ENCODE results near the gene THBS2. TPM values are rescaled to one million over a fixed set of nuclear protein-coding genes. Genes with fewer than 3 reads are reported as not detected.

THBS2 gene
- total RNA-seq, 4 donors from 2014 or later: 5.4 to 28.3 (median 16.3) TPM

GRCh38 chr6:169171951-169172350 lies 81.7 kb downstream of the THBS2 start:
- Histone ChIP-seq H3K4me3 (no peak overlapping the region), H3K36me3 (no peaks in the 10 kb centered on the region), H3K27me3 (no peaks in the 10 kb centered on the region), H3K4me1 (no peaks in the 10 kb centered on the region), H3K9me3 (no peaks in the 10 kb centered on the region), H3K27ac (no peak overlapping the region)
- no peak for DNase-seq
- TF ChIP-seq CTCF (IDR thresholded peaks at IDR 0.05) (no peak), POLR2A (IDR thresholded peaks at IDR 0.05) (no peak)

- Histone ChIP-seq H3K27me3 (no peaks in the 10 kb centered on the region), H3K9me3 (no peaks in the 10 kb centered on the region), H3K36me3 (no peaks in the 10 kb centered on the region), H3K27ac (no peak overlapping the region), H3K4me1 (no peaks in the 10 kb centered on the region), H3K4me3 (no peak overlapping the region)
- TF ChIP-seq POLR2A (IDR thresholded peaks at IDR 0.05): no peak
- TF ChIP-seq CTCF (IDR thresholded peaks at IDR 0.05): no peak
- no peak for DNase-seq
These were observed 82.6 kb downstream of the THBS2 start for GRCh38 chr6:169171016-169171415.

- no peak for DNase-seq
- Histone ChIP-seq H3K9me3 (no peaks in the 10 kb centered on the region), H3K27me3 (no peaks in the 10 kb centered on the region), H3K4me3 (no peak overlapping the region), H3K36me3 (no peaks in the 10 kb centered on the region), H3K4me1 (no peaks in the 10 kb centered on the region), H3K27ac (no peak overlapping the region)
- TF ChIP-seq CTCF (IDR thresholded peaks at IDR 0.05): no peak
- no peak for TF ChIP-seq POLR2A (IDR thresholded peaks at IDR 0.05)
These were observed 83.1 kb downstream of the THBS2 start for GRCh38 chr6:169170583-169170955.

- Histone ChIP-seq H3K27me3 (no peaks in the 10 kb centered on the region), H3K36me3 (no peaks in the 10 kb centered on the region), H3K9me3 (no peaks in the 10 kb centered on the region), H3K4me1 (no peaks in the 10 kb centered on the region), H3K4me3 (no peak overlapping the region), H3K27ac (no peak overlapping the region)
- DNase-seq: no peak
- TF ChIP-seq CTCF (IDR thresholded peaks at IDR 0.05) (no peak), POLR2A (IDR thresholded peaks at IDR 0.05) (no peak)
These were observed 83.6 kb downstream of the THBS2 start for GRCh38 chr6:169169941-169170582.

- TF ChIP-seq CTCF (IDR thresholded peaks at IDR 0.05) (no peak), POLR2A (IDR thresholded peaks at IDR 0.05) (no peak)
- no peak overlapping the region for H3K4me3 ChIP-seq
- DNase-seq: no peak
- no peaks in the 10 kb centered on the region for H3K9me3 ChIP-seq
- H3K36me3 ChIP-seq: no peaks in the 10 kb centered on the region
- no peak overlapping the region for H3K27ac ChIP-seq
- no peaks in the 10 kb centered on the region for H3K4me1 ChIP-seq
- no peaks in the 10 kb centered on the region for H3K27me3 ChIP-seq
These were observed 84.3 kb downstream of the THBS2 start for GRCh38 chr6:169169375-169169774.

- H3K4me3 ChIP-seq: no peak overlapping the region
- TF ChIP-seq POLR2A (IDR thresholded peaks at IDR 0.05) (no peak), CTCF (IDR thresholded peaks at IDR 0.05) (no peak)
- H3K4me1 ChIP-seq: no peaks in the 10 kb centered on the region
- no peaks in the 10 kb centered on the region for H3K36me3 ChIP-seq
- H3K27ac ChIP-seq: no peak overlapping the region
- no peaks in the 10 kb centered on the region for H3K9me3 ChIP-seq
- H3K27me3 ChIP-seq: no peaks in the 10 kb centered on the region
- DNase-seq: no peak
These were observed 84.9 kb downstream of the THBS2 start for GRCh38 chr6:169168706-169169105.

Measured in Peyer's patch (tissue), 4 donors.